B cell (primary cell): ENCODE results near the gene TBK1. TPM values are rescaled to one million over a fixed set of nuclear protein-coding genes. Genes with fewer than 3 reads are reported as not detected.

Source experiments
- ATAC-seq: fragments of 200-7000 bp; cut with Tn5 transposase; one replicate; pipeline ENCODE4 v1.10.0; 2021; ENCODE audit warnings: low read depth, mild to moderate bottlenecking, moderate number of reproducible peaks, moderate library complexity
- CTCF ChIA-PET: fragments of 350-600 bp; sonication (Branson Sonifier 250); formaldehyde crosslinking; loops from one replicate; lab custom pipeline; 2021; ENCODE audit warnings: antibody characterized with exemption, inconsistent platforms; lab: Charles Lee
- POLR2A ChIA-PET: fragments of 350-600 bp; sonication (Branson Sonifier 250); formaldehyde crosslinking; loops from one replicate; lab custom pipeline; 2021; ENCODE audit warnings: antibody characterized with exemption; lab: Charles Lee
- DNase-seq: peaks from one replicate; pipeline ENCODE4 v3.0.0; 2013
- H2AFZ ChIP-seq: 2 replicates; pipeline ENCODE4 v1.6.1; 2012; ENCODE audit warnings: mild to moderate bottlenecking, low read depth, low read length; ENCODE audit not compliant: insufficient read depth, poor library complexity, severe bottlenecking
- H3K27ac ChIP-seq, 2 donors: 1 replicate in 1 of 2; 2 replicates in 1 of 2; pipeline ENCODE4 v1.5.1; 2012 to 2013; ENCODE audit warnings: low read length in 2 of 2, mild to moderate bottlenecking in 2 of 2, moderate library complexity in 1 of 2
- H3K27me3 ChIP-seq, 4 experiments: fragments of 200-600 bp in 1 of 4; sonication (generic) in 1 of 4; replicated peaks in 1 of 4; 1 replicate in 2 of 4; 2 replicates in 2 of 4; pipeline versions ENCODE4 v1.6.1 to v1.7.0; 2013 to 2016; ENCODE audit warnings: low read length in 3 of 4, mild to moderate bottlenecking in 2 of 4, mixed read lengths in 1 of 4, moderate library complexity in 1 of 4; ENCODE audit not compliant: insufficient read depth in 4 of 4, control insufficient read depth in 3 of 4; ENCODE audit errors: control extremely low read depth in 1 of 4
- H3K36me3 ChIP-seq, 2 experiments: replicated peaks in 1 of 2; 1 replicate in 1 of 2; 2 replicates in 1 of 2; pipeline versions ENCODE4 v1.6.1 to v1.7.1; 2013; ENCODE audit warnings: low read length in 1 of 2; ENCODE audit not compliant: insufficient read depth in 2 of 2, control insufficient read depth in 1 of 2; ENCODE audit errors: control extremely low read depth in 1 of 2, extremely low read depth in 1 of 2
- H3K4me1 ChIP-seq, 2 donors: fragments of 200-600 bp in 1 of 2; sonication (generic) in 1 of 2; 1 replicate in 1 of 2; 2 replicates in 1 of 2; pipeline versions ENCODE4 v1.5.1 to v1.6.1; 2013 to 2017; ENCODE audit warnings: low read length in 2 of 2; ENCODE audit not compliant: control insufficient read depth in 2 of 2, insufficient read depth in 2 of 2
- H3K4me2 ChIP-seq: replicated peaks from 2 replicates; pipeline ENCODE3; 2012; ENCODE audit warnings: mild to moderate bottlenecking, low read depth, low read length; ENCODE audit not compliant: poor library complexity, severe bottlenecking
- H3K4me3 ChIP-seq, 5 experiments: fragments of 200-600 bp in 1 of 5; sonication (generic) in 1 of 5; 1 replicate in 3 of 5; 2 replicates in 2 of 5; pipeline versions ENCODE4 v1.5.1 to v1.7.0; 2011 to 2016; ENCODE audit warnings: low read length in 4 of 5, mild to moderate bottlenecking in 4 of 5, low read depth in 2 of 5, control low read depth in 1 of 5, moderate library complexity in 1 of 5; ENCODE audit not compliant: insufficient read depth in 1 of 5; ENCODE audit errors: control extremely low read depth in 1 of 5, extremely low read depth in 1 of 5
- H3K79me2 ChIP-seq: fragments of 200-600 bp; sonication (generic); one replicate; pipeline ENCODE4 v1.6.0; 2016; ENCODE audit warnings: low read length; ENCODE audit not compliant: control insufficient read depth, insufficient read depth
- H3K9ac ChIP-seq: fragments of 200-600 bp; sonication (generic); 2 replicates; pipeline ENCODE4 v1.6.1; 2017; ENCODE audit warnings: mild to moderate bottlenecking, low read length, moderate library complexity
- H3K9me3 ChIP-seq, 3 donors: one replicate each; pipeline versions ENCODE4 v1.6.1 to v1.7.1; 2013; ENCODE audit warnings: low read length in 2 of 3; ENCODE audit not compliant: control insufficient read depth in 2 of 3, insufficient read depth in 1 of 3; ENCODE audit errors: control extremely low read depth in 1 of 3
- H4K20me1 ChIP-seq: 2 replicates; pipeline ENCODE4 v1.6.0; 2012; ENCODE audit warnings: mild to moderate bottlenecking, low read length; ENCODE audit not compliant: insufficient read depth, control insufficient read depth, poor library complexity, severe bottlenecking
- H3K27ac Mint-ChIP-seq: one replicate; pipeline ENCODE4 v1.8.0; 2021; ENCODE audit warnings: mixed read lengths
- H3K27me3 Mint-ChIP-seq: one replicate; pipeline ENCODE4 v1.8.0; 2021; ENCODE audit warnings: mixed read lengths
- H3K4me1 Mint-ChIP-seq: one replicate; pipeline ENCODE4 v1.8.0; 2021; ENCODE audit warnings: mixed read lengths
- H3K4me3 Mint-ChIP-seq: one replicate; pipeline ENCODE4 v1.8.0; 2021; ENCODE audit warnings: mixed read lengths
- H3K9me3 Mint-ChIP-seq: one replicate; pipeline ENCODE4 v1.8.0; 2022; ENCODE audit warnings: mixed read lengths; ENCODE audit not compliant: insufficient read depth
- CTCF ChIP-seq: fragments of 200-600 bp; IDR thresholded peaks from one replicate; pipeline ENCODE4 v1.8.0; 2022; ENCODE audit warnings: antibody characterized with exemption, mild to moderate bottlenecking
- EZH2 ChIP-seq: IDR thresholded peaks from 2 replicates; pipeline ENCODE4 v1.6.1; 2012; ENCODE audit warnings: borderline replicate concordance, low read depth, mild to moderate bottlenecking, moderate library complexity, low read length; ENCODE audit not compliant: insufficient read depth, poor library complexity, severe bottlenecking
- WGBS: methylation state at CpG from one replicate; pipeline ENCODE4 v1.1.5; 2013; ENCODE audit warnings: missing lambda C conversion rate; ENCODE audit not compliant: insufficient coverage; 5-methylcytosine and 5-hydroxymethylcytosine counted together
- intact Hi-C: fragments of 100-400 bp; cut with micrococcal nuclease; formaldehyde crosslinking; loops from one replicate; pipeline ENCODE4 v1.10.0; 2022
- polyA plus RNA-seq: library from polyadenylated mRNA; depleted of rRNA; stranded (reverse); fragments of >200 nt; gene quantifications from 2 replicates; pipeline ENCODE4 v1.2.3, GENCODE V29; 2012
- total RNA-seq, 2 donors: library from RNA; stranded (reverse); fragments of 120-200 nt in 1 of 2; gene quantifications; 1 replicate in 1 of 2; 2 replicates in 1 of 2; pipeline versions ENCODE4 v1.2.3 to v1.2.4, GENCODE V29; 2013 to 2022

TBK1 gene
- total and polyA plus RNA-seq, 2 donors (not counting 1 experiment from before 2014, with no cell fraction given) = 10.4 to 46.9 TPM

- 100% methylated on average over 5 of the region's 8 CpGs for WGBS
- Histone ChIP-seq H2AFZ (no peak overlapping the region), H3K27me3 (no peaks in the 10 kb centered on the region), H3K4me1 (no peaks in the 10 kb centered on the region), H3K9ac (no peak overlapping the region), H3K4me3 (no peak overlapping the region), H3K4me2 (no peak overlapping the region), H3K79me2 (no peaks in the 10 kb centered on the region), H3K36me3 (no peaks in the 10 kb centered on the region), H4K20me1 (no peaks in the 10 kb centered on the region), H3K9me3 (no peaks in the 10 kb centered on the region), H3K27ac (no peak overlapping the region)
- H3K27ac Mint-ChIP-seq = no peak overlapping the region
- ATAC-seq (no peak), DNase-seq (no peak)
- intact Hi-C loops = no loop called here
- ChIA-PET CTCF (no interaction called here), POLR2A (no interaction called here)
- H3K9me3 Mint-ChIP-seq = no peaks in the 10 kb centered on the region
- no peak overlapping the region for H3K4me3 Mint-ChIP-seq
- no peak for TF ChIP-seq EZH2
- no peak for TF ChIP-seq CTCF
- H3K27me3 Mint-ChIP-seq = peaks cover 5% of the 10 kb centered on the region
- H3K4me1 Mint-ChIP-seq = no peaks in the 10 kb centered on the region
Observed at GRCh38 chr12:64528616-64529015, 76.7 kb downstream of the TBK1 start.

- Histone ChIP-seq H3K4me3 (no peak overlapping the region), H3K79me2 (no peaks in the 10 kb centered on the region), H3K9me3 (no peaks in the 10 kb centered on the region), H3K27me3 (no peaks in the 10 kb centered on the region), H4K20me1 (no peaks in the 10 kb centered on the region), H3K9ac (no peak overlapping the region), H3K27ac (no peak overlapping the region), H2AFZ (no peak overlapping the region), H3K4me1 (no peaks in the 10 kb centered on the region), H3K4me2 (no peak overlapping the region), H3K36me3 (no peaks in the 10 kb centered on the region)
- TF ChIP-seq CTCF (no peak), EZH2 (no peak)
- DNase-seq = no peak
- ChIA-PET CTCF (interaction anchor here (0.7 kb wide), 1 partner anchor 167 kb away, joined by 4 read pairs; no protein-coding TSS in a partner anchor), POLR2A (no interaction called here)
- H3K27ac Mint-ChIP-seq = no peak overlapping the region
- no peak overlapping the region for H3K4me3 Mint-ChIP-seq
- no peak for ATAC-seq
- peaks cover 3% of the 10 kb centered on the region for H3K27me3 Mint-ChIP-seq
- H3K4me1 Mint-ChIP-seq = no peaks in the 10 kb centered on the region
- WGBS = no CpG with 5 or more reads among the region's 2 CpGs
- intact Hi-C loops = no loop called here
- H3K9me3 Mint-ChIP-seq = no peaks in the 10 kb centered on the region
Observed at GRCh38 chr12:64530566-64530965, 78.6 kb downstream of the TBK1 start.
